Hepatocyte (in vitro differentiated cells): ENCODE data around the gene CDHR1.

Experiments used
- CTCF ChIP-seq: fragments of 200-600 bp; sonication (generic); IDR thresholded peaks from 2 replicates; pipeline ENCODE4 v1.5.1; 2016; ENCODE audit warnings: antibody characterized with exemption, mild to moderate bottlenecking; ENCODE audit not compliant: poor library complexity
- EZH2 ChIP-seq: fragments of 200-600 bp; sonication (generic); IDR thresholded peaks from 2 replicates; pipeline ENCODE4 v1.6.1; 2016; ENCODE audit warnings: antibody characterized with exemption, mild to moderate bottlenecking, borderline replicate concordance

- TF ChIP-seq CTCF: no peak
- no peak for TF ChIP-seq EZH2
Measured at GRCh38 chr10:84155521-84155920, 38.8 kb upstream of the CDHR1 start.
